Measurements from ENCODE around the gene KCNMB1.

Gene KCNMB1, protein sequence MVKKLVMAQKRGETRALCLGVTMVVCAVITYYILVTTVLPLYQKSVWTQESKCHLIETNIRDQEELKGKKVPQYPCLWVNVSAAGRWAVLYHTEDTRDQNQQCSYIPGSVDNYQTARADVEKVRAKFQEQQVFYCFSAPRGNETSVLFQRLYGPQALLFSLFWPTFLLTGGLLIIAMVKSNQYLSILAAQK

DNA sequence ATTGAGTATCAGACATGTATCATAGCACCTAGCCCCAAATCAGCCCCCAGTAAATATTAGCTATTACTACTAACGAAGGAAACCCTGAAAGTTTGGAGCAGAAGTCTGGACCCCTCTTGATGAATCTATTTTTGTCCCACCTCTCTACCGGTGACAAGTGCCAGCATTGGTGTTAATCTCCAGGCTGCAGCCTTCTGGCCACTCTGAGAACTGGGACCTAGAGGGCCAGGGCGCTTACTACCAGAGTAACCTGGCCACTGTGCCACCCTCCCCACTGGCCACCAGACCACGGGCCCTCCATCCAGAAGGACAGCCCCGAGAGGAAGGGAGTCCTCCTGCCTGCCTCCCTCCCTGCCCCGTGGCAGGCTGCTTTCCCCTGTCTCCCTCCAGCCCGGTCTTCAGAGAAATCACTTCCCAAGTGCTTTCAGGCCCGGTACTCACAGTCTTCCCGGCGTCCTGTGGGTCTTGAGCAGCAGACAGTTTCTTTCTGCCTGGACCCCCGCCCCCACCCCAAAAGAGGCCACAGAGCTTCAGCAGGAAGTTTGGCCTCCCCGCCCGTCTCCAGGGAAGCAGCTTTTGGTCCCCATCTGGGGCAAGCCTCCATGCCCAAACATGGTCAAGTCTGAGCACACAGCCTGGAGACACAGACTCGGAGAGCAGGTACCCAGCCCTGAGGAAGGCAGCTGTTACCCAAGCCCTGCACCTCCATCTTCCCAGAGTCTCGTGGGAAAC, at the start of gene KCNMB1:
TSS of gene KCNMB1 (minus strand) at position 550 of the 732 bp plus-strand sequence. CDS start 3,920 bp downstream, outside the sequence.
- DNase-seq, result no peak

DNA sequence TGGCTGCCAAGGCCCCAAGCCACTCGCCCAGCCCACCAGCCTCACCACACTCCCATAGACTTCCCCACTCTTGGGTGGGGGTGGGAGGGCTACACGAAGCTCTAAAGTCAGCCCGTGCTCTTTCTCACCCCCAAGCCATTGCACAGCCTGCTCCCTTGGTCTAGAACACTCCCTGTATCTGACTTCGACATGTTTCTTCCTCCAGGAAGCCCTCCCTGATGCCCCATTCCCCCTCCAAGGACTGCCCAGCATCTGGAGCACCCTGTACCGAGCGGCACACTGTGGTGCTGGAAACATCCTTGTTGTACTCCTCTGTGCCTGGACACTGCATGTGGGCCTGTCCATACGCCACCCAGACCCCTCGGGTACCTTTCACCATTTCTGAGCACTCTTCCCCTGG, 49.4 kb upstream of the KCNMB1 start:
- no peak for DNase-seq

DNA sequence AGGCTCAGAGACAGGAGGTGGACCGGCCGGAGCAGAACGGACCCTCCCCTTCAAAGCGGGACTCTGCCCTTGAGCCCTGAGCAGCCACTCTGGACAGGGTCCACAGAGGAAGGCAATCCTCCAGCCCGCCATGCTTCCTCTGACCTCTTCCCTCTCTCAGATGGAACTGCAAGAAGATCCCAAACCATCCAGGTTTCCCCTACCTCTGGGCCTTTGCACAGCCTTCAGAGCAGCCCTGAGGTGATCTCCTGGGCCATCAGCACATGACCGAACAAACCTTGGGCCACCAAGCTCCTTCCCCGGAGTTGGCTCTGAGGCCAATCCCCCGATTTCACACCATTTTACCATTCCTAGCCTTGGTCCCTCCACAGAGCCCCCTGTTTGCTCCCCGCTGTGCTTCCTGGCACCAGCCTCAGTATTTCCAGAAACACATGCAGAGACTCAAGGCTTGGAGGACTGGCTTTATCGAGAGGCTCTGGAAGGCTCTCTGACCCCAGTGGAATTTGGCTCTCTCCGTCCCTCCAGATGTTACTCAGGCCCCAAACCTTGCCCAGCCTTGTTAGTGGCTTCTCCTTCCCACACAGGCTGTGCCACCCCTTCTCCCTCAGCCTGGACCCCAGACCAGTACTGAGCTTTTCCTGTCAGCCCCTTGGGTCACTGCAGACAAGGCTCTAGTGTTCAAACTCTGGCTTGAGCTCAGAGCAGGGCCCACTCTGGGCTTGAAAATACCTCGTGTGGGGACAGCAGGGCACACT, 48.6 kb upstream of the KCNMB1 start:
- DNase-seq, result no peak

DNA sequence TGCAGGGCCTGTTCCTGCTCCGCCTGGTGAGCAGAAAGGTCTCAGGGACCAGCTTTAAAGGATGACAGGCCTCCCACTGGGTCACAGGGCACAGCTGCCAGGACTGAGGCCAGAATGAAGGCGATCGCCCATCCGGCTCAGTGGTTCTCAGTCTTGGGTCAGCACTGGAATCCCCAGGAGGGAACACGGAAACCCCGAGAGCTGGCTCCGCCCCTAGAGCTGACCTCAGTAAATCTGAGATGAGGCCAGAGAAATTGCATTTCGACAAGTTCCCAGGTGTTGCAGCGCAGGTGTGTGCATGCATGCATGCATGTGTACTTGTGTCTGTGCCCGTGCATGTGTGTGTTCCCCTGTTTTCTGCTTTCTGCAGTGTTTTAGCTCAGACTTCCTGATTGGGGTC, 47.2 kb upstream of the KCNMB1 start:
- DNase-seq, result no peak

DNA sequence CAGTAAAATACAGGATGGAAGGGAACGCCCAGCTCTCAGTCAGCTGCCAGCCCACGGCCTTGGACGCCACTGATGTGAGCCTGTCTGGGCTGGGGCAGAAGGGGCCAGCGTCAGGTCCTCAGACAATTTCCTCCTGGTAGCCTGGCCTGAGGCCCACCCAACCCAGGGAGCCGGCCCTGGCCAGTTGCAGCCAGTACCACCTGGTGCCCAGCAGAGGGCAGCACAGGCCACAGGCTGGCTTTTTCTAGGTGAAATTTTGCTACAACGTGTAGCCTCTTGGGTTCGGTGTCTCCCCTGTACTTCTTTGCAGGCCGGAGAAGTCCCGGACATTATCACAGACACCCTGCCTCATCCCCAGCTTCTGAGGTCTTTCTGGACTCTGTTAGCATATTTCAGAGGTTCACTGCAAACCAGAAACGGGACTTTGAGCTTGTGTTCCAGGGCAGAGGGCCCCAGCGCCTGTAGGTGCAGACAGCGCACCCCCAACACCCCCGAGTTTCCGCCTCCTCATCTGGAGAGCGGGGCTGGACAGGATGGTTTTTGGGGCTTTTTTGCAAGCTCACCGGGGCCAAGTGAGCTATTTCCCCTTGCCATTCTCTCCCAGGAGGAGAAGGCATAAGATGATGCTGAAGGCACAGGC, 45.9 kb upstream of the KCNMB1 start:
- DNase-seq, result peak; percentile 63

DNA sequence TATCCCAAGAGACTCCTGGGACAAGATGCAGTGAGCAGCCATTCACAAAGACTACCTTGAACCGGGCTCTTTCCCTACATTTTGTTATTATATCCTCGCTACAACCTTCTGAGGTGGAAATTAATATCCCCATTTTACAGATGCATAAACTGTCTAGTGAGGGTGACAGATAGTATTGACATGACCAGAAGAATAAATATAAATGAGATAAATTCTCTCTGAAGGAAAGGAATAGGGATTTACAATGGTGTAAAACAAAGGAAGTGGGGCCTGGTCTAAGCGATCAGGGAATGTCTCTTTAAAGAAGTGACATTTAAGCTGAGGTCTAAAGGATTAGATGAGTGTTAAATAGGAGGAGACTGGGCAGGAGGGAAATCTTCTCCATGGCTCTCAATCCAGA, 43.5 kb upstream of the KCNMB1 start:
- no peak for DNase-seq

DNA sequence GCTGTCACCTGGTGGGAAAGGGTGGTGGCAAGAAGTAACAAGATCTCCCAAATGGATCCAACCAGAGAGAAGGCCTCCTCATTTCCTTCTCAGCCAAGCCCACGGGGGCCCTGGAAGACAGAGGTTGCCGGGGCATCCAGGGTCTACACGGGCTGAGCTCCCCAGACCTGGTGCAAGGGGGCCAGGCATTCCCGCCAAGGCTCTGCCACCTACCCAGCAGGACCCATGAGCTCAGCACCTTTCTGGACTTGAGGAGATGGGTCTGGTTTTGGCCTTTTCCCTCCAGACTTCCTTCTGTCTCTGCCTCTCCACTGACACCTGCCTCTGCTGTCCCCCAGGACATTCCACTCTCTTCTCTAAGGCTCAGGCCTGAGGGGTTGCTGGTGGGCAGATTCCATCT, 42.4 kb upstream of the KCNMB1 start:
- DNase-seq, result no peak

DNA sequence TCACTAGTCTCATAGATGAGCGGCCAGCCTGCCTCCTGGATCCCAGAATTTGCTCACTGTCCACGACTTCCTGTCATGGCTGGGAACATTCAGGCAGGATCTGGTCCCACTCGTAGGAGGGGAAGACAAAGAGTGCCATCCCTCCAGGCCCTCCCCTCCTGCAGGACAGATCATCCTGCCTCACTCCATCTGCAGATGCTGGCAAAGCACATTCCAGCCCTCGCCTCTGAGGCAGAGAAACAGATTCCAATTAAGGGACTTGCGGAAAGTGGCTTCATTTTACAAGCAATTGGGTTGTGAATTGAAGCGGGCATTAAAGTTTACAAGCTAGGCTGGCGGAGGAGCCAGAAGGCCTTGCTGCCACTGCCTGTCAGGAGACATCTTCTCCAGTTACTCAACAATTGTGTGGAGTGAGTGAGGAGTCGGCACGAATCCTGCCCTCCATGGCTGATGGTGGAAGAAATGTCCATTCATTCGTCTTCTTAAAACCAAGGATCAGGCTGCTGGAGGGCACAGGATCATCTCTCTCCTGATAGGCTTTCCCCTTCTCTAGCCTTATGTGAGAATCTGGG, 41.8 kb upstream of the KCNMB1 start:
- no peak for DNase-seq

DNA sequence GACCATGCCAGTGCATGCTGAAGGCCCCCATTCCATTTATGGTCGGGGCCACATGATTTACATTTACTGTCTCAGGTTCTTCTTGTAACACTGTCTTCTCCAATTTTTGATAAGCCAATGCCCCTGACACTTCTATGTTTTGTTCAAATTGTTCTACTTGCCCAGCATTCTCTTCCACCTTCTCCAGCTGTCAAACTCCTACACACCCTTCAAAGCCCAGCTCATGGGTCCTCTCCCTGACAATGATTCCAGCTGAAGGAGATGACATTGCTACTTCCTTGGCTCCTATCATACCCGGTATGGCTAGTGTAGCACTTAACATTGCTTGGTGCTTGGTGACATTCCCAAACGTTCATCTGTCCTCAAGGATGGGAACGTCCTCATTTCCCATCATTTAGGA, 41.1 kb upstream of the KCNMB1 start:
- no peak for DNase-seq

DNA sequence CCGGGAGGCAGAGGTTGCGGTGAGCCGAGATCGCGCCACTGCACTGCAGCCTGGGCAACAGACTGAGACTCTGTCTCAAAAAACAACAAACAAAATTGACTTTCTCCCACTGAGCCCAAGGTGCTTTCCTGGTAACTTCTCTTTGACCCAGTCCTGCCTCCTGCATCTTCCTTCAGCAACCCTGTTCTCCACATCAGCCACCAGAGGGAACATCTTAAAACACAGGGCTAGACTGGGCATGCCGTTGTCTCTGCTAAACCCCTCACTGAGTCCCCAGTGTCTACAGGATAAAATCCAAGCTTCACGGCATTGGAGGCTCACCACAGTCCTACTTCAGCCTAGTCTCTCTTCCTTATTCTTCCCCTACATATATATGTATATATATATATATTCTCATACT, 39.8 kb upstream of the KCNMB1 start:
- DNase-seq, result no peak

DNA sequence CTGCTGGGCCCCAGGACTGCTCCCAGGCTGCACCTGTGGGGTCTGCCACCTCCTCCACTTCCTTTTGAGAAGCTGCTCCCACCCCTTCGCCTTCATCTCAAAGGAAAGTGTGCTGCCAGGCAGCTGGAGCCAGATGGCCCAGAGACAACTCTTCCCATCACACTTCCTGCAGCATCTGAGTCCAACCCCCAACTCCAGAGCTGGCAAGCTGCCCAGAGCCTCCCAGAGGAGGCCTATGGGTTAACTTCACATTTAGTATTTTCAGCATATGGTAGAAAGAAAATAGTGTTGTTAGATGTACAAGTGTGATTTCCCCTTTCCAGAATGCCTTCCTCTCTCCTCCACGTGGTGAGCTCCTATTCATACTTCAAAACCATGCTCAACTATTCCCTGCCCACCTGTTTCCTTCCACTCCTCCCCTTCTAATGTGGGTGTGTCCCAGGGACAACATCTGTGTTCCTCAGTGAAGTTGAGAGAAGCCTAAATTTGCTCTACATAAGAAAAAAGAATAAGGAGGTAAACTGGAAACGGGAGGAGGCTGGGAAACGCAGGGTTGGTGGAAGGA, 38.6 kb upstream of the KCNMB1 start:
- no peak for DNase-seq

DNA sequence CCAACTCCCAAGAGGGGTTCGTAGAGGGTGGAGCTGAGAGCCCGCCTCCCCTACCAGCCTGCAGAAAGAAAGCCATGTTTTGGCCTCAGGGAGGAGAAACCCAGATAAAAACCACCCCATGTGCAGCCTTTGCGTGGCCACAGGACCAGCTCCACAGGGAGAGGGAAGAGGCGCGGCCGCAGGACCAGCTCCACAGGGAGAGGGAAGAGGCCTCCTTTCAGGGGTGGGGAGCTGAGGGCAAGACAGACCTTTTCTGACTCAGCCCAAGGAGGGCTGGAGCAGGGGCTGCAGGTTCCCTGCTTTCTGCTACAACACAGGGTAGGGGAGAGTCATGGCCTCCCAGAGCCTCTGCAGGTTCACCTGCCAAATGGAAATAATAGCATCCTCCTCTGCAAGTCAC, 37.6 kb upstream of the KCNMB1 start:
- no peak for DNase-seq

DNA sequence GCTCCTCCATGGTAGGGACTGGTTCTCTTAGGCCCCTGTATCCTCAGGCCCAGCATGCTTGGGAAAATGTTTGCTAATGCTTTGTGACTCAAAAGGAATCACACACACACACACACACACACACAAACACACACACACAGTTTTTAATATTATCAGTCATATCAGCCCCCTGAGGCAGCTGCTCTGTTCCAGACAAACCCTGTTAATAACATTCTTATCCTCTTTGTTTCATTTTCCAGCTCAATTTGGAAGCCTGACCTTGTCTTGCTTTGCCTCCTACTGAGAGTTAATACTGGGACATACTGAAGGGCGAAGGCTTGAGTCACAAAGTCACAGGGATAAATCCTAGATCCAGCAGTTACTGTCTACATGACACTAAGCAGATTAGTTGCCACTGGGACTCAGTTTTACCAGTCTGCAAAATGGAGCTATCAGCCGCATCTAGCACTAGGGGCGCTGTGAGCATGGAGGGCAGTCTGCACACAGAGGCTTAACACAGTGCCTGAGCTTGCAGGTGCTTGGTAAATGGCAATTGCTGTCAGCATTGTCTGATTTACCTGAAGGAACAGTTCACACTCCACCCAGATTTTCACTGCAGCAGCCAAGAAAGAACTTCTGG, 37.1 kb upstream of the KCNMB1 start:
- no peak for DNase-seq

DNA sequence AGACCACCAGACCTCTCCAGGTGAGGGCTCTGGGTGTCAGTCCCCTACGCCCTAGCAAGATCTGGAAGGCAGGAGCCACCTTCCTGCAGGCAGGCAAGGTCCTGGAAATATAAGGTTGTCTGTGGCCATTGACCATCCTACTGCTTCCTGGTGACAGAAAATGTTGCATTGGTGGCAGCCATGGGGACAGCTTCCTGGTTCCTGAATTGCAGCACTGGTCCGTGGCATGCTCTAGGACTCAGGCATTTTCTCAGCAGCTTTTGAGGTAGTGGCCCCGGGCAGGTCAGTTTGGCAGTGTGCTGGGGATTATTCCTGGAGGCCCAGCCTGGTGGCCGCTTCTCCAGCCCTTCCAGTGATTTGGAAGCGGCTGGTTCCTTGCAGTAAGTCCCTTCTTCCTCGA, 36.6 kb upstream of the KCNMB1 start:
- no peak for DNase-seq

DNA sequence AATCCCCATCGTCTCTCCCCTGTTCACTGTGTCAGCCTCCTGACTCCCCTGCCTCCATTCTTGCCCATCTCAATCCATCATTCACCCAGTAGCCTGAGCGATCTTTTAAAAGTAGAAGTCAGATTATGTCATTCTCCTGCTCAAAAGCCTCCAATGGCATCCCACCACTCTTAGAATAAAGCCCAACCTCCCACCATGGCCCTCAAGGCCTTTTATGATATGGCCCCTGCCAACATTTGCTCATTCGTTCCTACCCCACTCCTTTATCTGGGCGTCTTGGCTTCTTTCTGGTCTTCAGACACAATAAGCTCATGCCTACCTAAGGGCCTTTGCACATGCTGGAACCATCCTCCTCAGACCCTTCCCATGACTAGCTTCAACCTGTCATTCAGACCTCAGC, 35.5 kb upstream of the KCNMB1 start:
- DNase-seq, result no peak

DNA sequence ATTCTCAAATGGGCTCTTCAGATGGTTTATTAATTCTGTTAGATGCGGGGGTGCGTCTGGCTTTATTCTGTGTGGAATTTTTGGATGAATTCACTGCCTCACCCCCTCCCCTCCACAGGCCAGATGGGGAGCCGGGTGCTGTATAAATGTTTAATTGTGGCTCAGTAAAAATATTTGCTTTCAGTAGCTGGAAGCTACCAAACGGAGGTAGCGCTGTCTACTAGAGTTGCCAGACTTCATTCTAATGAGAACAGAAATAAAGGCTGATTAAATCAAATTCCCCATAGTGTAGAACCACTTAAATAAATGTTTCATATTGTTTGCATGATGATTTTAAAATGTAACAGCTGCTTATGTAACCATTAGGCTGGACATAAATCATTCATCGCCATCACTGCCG, 34.5 kb upstream of the KCNMB1 start:
- DNase-seq, result no peak

DNA sequence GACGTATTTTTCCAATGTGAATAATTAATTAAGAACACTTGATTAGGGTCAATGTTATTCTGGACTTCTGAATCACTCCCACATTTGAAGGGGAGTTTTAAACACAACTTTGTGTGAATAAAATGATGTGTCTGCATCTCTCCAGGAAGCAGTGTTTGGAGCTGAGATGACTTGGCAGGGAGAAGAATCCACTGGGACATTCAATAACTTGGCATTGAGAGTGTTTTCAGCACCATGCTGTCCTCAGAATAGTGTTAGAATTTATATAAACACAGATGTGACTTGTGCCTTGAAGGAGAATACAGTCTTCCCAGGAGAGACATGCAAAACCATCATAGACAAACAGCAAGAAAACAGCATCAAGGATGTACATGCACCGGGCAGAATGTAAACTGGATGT, 32.7 kb upstream of the KCNMB1 start:
- no peak for DNase-seq

DNA sequence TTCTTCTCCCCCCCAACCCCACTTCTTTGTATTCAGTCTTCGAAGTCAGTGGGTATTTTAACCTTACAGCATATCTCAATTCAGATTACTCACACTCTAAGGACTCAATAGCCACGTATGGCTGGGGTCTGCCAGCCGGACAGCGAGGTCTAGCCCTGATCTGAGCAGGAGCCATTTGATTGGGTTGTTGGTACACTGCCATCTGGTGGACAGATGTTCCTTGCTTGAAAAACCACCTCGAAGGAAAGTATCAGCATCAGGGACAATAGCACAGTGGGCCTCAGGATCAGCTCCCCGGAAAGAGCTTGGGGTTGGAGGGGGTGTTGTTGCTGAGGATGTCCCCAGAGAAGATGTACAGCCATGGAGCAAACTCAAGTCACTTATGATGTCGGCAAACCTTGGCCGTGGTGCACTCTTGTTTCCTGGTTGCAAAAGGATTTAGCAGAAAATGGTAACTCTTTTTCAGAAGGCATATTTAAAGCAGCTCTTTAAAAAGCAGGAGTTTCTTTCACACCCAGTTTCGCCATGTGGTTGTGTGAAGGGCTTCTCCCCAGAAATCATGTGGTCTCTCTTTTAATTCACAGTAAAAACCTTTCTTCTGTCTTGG, 31.7 kb upstream of the KCNMB1 start:
- peak; percentile 34 for DNase-seq

DNA sequence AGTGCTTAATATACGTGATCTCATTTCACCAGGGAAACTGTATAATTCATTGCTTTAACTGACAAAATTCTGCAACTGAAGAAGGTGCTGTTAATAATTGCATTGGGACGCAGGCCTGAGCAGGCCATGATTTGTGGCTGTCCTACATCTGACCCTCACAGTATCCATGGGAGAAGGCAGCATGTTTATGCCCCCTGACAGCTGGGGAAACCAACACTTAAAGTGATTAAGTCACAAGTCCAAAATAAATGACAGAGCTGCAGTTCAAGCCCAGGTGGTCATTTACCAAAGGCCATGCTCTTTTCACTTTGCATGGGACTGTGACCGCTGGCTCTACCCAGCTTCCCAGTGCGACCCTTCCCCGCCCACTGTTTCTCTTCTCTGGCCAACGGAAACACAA, 30.5 kb upstream of the KCNMB1 start:
- no peak for DNase-seq

DNA sequence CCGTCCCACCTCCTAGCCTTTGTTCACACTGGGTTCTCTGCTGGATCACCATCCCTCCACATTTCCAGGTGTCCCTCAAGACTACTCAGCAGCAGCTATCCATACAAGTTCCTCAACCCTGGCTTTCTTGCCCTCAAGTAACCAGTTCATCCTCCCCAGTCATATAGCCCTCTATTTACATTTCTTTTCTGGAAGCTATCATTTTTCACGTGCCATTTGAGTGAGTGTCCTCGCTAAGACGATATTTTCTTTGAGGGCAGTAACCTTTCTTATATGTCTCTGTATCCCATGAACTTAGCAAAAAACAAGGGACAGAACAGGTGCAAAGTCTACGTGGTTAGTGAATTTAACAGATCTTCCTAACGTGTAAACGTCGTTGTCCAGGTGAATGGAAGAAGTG, 29.6 kb upstream of the KCNMB1 start:
- DNase-seq, result no peak

DNA sequence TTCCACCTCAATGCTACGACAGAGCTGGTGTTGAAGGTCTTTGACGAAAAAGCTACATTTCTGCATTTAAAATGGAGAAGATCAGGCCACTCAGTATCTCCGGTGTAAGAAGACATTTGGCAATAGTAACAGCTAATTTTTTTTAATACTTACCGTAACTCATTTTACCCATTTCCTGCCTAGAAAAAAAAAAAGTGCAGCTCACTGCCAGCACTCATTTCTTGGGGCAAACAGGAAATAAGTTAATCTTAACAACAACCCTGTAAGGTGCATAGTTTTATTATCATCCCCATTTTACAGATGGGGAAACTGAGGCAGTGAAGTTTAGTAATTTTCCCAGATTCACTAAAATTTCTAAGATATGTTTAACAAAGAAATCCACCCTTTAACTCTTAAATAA, 27.4 kb upstream of the KCNMB1 start:
- no peak for DNase-seq

DNA sequence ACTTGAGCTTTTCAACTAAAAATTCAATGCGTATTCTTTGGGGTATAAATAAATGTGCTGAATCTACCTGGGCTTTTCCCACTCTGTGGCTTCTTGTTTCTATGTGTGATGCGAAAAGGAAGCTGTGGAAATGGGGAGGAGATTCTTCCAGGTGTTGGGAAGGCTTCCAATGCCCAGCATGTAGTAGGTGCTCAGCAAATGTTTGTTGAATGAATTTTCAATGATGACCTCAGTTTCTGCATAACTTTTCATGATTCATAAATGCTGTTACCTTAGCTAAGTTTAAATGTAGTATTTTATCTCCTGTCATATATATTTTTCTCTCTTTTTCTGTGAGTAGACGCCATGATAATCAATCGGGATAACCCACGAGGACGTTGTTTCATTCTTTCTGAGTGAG, 25.6 kb upstream of the KCNMB1 start:
- DNase-seq, result no peak
